ENCODE data around the gene AGPAT2.

AGPAT2 gene

GRCh38 chr9:136662326-136662655, 25.0 kb downstream of the AGPAT2 start:
- Histone ChIP-seq H3K4me3 (ENCODE audit: low read depth, low read length) (no peak overlapping the region), H3K36me3 (ENCODE audit: control insufficient read depth in 2 of 2, insufficient read depth in 1 of 2, low read length in 2 of 2) (no peaks in the 10 kb centered on the region), H3K9me3 (ENCODE audit: control insufficient read depth, insufficient read depth, low read depth, low read length) (no peaks in the 10 kb centered on the region), H3K27ac (ENCODE audit: extremely low read depth, low read depth, low read length) (no peak overlapping the region), H3K4me1 (ENCODE audit: control insufficient read depth, insufficient read depth, low read length) (no peaks in the 10 kb centered on the region)
- ChIA-PET POLR2A (no interaction called here), CTCF (interaction anchor here (0.6 to 1.5 kb wide), 2 partner anchors 14 to 21 kb away, joined by 3 read pairs; no protein-coding TSS in a partner anchor)
- 0 out of 2 replicates have a peak, but pooled peaks have one; percentile 19 for TF ChIP-seq GLIS2 (tag by site-specific recombination; IDR thresholded peaks at IDR 0.05)
- TF ChIP-seq ZNF121 (tag by site-specific recombination; IDR thresholded peaks at IDR 0.05) = no peak

GRCh38 chr9:136661641-136662325, 25.5 kb downstream of the AGPAT2 start:
- H3K4me1 ChIP-seq (ENCODE audit: control insufficient read depth, insufficient read depth, low read length) = no peaks in the 10 kb centered on the region
- no peak overlapping the region for H3K27ac ChIP-seq (ENCODE audit: extremely low read depth, low read depth, low read length)
- no peaks in the 10 kb centered on the region for H3K36me3 ChIP-seq (ENCODE audit: control insufficient read depth in 2 of 2, insufficient read depth in 1 of 2, low read length in 2 of 2)
- CTCF ChIA-PET = interaction anchor here (0.6 to 1.5 kb wide), 3 partner anchors 14 to 30 kb away, joined by 3 read pairs; no protein-coding TSS in a partner anchor
- no peak overlapping the region for H3K4me3 ChIP-seq (ENCODE audit: low read depth, low read length)
- H3K9me3 ChIP-seq (ENCODE audit: control insufficient read depth, insufficient read depth, low read depth, low read length) = no peaks in the 10 kb centered on the region
- POLR2A ChIA-PET = interaction anchor here (1.2 kb wide), 1 partner anchor 66 kb away, joined by 3 read pairs; no protein-coding TSS in a partner anchor
- TF ChIP-seq ZNF354C (tag by site-specific recombination; IDR thresholded peaks at IDR 0.05; ENCODE audit: borderline replicate concordance, low read depth) = no peak
- no peak for TF ChIP-seq ZNF530 (tag by site-specific recombination; IDR thresholded peaks at IDR 0.05; ENCODE audit: low read depth)
- TF ChIP-seq ZFHX2 (tag by site-specific recombination; conservative IDR thresholded peaks at IDR 0.05) = peak; percentile 32; the same call in 1 of the 2 replicates

DNA sequence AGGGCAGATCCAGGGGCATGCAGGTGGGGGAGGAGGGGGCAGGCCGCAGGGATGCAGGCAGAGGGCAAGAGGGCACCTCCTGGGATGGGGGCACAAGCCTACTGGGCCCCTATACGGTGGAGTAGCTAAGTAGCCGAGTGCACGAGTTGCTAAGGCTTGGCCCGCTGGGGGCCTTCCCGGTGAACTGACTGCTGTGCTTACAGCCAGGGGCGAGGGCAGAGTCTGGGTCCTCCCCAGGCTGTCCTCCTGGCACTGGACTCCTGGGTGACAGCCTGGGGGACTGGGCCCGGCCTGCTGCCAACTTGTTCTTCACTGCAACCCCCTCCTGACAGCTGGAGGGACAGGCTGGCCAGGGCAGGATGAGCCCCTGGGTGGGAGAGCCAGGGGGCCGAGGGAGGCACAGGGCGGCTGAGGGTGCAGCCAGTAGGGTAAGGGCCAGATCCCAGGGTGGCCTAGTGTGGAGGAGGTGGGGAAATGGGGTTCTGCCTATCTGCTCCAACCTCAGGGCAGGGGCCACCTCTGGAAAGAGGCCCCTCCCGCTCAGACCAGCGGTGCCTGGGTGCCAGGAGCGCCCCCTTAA, 26.2 kb downstream of the AGPAT2 start:
- Histone ChIP-seq H3K4me1 (ENCODE audit: control insufficient read depth, insufficient read depth, low read length) (no peaks in the 10 kb centered on the region), H3K4me3 (ENCODE audit: low read depth, low read length) (no peak overlapping the region), H3K9me3 (ENCODE audit: control insufficient read depth, insufficient read depth, low read depth, low read length) (no peaks in the 10 kb centered on the region), H3K36me3 (ENCODE audit: control insufficient read depth in 2 of 2, insufficient read depth in 1 of 2, low read length in 2 of 2) (no peaks in the 10 kb centered on the region), H3K27ac (ENCODE audit: extremely low read depth, low read depth, low read length) (no peak overlapping the region)
- TF ChIP-seq GLIS1 (tag by site-specific recombination; IDR thresholded peaks at IDR 0.05) (peak; percentile 18; the same call in 1 of the 2 replicates), GLIS2 (tag by site-specific recombination; IDR thresholded peaks at IDR 0.05) (peak; percentile 68), BCL11A (tag by site-specific recombination; IDR thresholded peaks at IDR 0.05; ENCODE audit: low read depth) (0 out of 2 replicates have a peak, but pooled peaks have one; percentile 9), ZIC2 (tag by site-specific recombination; IDR thresholded peaks at IDR 0.05) (peak; percentile 40)
- TF ChIP-seq, protein P1, sequence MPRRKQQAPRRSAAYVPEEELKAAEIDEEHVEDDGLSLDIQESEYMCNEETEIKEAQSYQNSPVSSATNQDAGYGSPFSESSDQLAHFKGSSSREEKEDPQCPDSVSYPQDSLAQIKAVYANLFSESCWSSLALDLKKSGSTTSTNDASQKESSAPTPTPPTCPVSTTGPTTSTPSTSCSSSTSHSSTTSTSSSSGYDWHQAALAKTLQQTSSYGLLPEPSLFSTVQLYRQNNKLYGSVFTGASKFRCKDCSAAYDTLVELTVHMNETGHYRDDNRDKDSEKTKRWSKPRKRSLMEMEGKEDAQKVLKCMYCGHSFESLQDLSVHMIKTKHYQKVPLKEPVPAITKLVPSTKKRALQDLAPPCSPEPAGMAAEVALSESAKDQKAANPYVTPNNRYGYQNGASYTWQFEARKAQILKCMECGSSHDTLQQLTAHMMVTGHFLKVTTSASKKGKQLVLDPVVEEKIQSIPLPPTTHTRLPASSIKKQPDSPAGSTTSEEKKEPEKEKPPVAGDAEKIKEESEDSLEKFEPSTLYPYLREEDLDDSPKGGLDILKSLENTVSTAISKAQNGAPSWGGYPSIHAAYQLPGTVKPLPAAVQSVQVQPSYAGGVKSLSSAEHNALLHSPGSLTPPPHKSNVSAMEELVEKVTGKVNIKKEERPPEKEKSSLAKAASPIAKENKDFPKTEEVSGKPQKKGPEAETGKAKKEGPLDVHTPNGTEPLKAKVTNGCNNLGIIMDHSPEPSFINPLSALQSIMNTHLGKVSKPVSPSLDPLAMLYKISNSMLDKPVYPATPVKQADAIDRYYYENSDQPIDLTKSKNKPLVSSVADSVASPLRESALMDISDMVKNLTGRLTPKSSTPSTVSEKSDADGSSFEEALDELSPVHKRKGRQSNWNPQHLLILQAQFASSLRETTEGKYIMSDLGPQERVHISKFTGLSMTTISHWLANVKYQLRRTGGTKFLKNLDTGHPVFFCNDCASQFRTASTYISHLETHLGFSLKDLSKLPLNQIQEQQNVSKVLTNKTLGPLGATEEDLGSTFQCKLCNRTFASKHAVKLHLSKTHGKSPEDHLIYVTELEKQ (tag by site-specific recombination; IDR thresholded peaks at IDR 0.05; ENCODE audit: borderline replicate concordance) = no peak
- ChIA-PET CTCF (interaction anchor here (1.5 kb wide), 1 partner anchor 13 kb away, joined by 3 read pairs; no protein-coding TSS in a partner anchor), POLR2A (interaction anchor here (1.2 kb wide), 1 partner anchor 67 kb away, joined by 3 read pairs; no protein-coding TSS in a partner anchor)

DNA sequence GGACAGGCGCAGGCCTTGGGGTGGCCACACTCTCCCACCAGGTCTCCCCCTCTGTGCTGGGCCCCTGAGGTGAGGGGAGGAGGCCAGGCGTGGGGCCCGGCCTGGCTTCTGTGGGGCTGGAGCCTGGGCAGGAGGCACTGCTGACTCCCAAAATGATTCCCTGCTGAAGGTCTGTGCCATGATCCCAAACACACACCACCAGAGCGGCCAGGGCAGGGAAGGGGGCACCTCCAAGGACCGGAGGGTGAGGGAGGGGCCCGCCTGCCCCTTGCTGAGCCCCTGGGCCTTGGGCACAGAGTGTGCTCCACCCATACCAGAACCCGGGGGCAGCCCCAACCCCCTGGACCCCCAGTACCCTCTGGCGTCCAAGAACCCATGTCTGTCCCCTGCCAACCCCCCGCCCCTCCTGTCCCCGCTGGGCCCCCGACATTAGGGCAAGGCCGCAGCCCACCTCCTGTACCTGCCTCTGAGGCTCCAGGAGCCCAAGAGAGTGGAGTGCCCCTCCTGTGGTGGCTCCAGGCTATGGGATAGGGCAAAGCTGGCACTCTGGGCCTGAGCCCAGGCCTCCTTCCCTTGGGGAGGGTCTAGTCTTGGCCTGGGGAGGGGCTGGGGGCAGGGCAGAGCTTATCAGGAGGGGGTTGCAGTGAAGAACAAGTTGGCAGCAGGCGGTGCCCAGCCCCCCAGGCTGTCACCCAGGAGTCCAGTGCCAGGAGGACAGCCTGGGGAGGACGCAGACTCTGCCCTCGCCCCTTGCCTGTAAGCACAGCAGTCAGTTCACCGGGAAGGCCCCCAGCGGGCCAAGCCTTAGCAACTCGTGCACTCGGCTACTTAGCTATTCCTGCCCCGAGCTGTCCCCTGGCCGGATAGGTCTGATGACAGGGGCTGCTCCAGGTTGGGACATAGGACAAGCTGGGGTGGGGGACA, 27.1 kb downstream of the AGPAT2 start:
- Histone ChIP-seq H3K4me3 (ENCODE audit: low read depth, low read length) (no peak overlapping the region), H3K27ac (ENCODE audit: extremely low read depth, low read depth, low read length) (no peak overlapping the region), H3K9me3 (ENCODE audit: control insufficient read depth, insufficient read depth, low read depth, low read length) (no peaks in the 10 kb centered on the region), H3K36me3 (ENCODE audit: control insufficient read depth in 2 of 2, insufficient read depth in 1 of 2, low read length in 2 of 2) (no peaks in the 10 kb centered on the region), H3K4me1 (ENCODE audit: control insufficient read depth, insufficient read depth, low read length) (no peaks in the 10 kb centered on the region)
- ChIA-PET POLR2A (no interaction called here), CTCF (interaction anchor here (0.6 kb wide), 1 partner anchor 8 kb away, joined by 4 read pairs; no protein-coding TSS in a partner anchor)
- TF ChIP-seq, protein P2, sequence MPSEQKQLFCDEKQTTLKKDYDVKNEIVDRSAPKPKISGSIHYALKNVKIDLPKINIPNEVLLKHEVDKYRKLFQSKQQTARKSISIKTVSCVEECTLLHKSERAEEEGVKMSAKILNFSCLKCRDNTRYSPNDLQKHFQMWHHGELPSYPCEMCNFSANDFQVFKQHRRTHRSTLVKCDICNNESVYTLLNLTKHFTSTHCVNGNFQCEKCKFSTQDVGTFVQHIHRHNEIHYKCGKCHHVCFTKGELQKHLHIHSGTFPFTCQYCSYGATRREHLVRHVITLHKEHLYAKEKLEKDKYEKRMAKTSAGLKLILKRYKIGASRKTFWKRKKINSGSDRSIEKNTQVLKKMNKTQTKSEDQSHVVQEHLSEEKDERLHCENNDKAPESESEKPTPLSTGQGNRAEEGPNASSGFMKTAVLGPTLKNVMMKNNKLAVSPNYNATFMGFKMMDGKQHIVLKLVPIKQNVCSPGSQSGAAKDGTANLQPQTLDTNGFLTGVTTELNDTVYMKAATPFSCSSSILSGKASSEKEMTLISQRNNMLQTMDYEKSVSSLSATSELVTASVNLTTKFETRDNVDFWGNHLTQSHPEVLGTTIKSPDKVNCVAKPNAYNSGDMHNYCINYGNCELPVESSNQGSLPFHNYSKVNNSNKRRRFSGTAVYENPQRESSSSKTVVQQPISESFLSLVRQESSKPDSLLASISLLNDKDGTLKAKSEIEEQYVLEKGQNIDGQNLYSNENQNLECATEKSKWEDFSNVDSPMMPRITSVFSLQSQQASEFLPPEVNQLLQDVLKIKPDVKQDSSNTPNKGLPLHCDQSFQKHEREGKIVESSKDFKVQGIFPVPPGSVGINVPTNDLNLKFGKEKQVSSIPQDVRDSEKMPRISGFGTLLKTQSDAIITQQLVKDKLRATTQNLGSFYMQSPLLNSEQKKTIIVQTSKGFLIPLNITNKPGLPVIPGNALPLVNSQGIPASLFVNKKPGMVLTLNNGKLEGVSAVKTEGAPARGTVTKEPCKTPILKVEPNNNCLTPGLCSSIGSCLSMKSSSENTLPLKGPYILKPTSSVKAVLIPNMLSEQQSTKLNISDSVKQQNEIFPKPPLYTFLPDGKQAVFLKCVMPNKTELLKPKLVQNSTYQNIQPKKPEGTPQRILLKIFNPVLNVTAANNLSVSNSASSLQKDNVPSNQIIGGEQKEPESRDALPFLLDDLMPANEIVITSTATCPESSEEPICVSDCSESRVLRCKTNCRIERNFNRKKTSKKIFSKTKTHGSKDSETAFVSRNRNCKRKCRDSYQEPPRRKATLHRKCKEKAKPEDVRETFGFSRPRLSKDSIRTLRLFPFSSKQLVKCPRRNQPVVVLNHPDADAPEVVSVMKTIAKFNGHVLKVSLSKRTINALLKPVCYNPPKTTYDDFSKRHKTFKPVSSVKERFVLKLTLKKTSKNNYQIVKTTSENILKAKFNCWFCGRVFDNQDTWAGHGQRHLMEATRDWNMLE (tag by site-specific recombination; conservative IDR thresholded peaks at IDR 0.05; ENCODE audit: low read depth) = no peak
- 0 out of 2 replicates have a peak, but pooled peaks have one; percentile 37 for TF ChIP-seq ZNF692 (tag by site-specific recombination; IDR thresholded peaks at IDR 0.05)
